Measurements from ENCODE around the gene REC8.

DNA sequence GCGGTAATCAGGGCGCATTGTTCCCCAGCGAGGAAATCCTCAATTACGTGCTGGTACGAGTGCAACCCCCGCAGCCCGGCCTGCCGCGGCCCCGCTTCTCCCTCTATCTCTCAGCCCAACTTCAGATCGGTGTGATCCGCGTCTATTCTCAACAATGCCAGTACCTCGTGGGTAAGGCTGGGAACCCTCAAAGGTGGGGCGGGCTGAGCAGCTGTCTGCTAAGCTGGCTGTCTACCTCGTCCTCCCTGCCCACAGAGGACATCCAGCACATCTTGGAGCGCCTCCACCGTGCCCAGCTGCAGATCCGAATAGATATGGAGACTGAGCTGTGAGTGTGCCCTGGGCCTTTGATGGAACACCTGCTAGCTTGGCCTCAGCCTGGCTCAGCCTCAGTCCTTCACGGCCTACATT, 996 bp downstream of the REC8 start:
- TF ChIP-seq POLR2A (IDR thresholded peaks at IDR 0.05) (no peak), CTCF (IDR thresholded peaks at IDR 0.05) (no peak), EP300 (IDR thresholded peaks at IDR 0.05) (no peak)

Measured in ovary (tissue), 3 donors.